VCaP (cell line): Measurements from ENCODE around the gene ELOA.
"Not testable (repeated sequence)": the region's sequence is repeated elsewhere in the genome, so short reads cannot be mapped to it uniquely, and the experiment has no call there.

Experiments used
- H3K27ac ChIP-seq: fragments of 450-650 bp; 2 replicates; pipeline ENCODE4 v1.5.1; 2017
- TF ChIP-seq, protein P1 (sequence below): fragments of 450-650 bp; conservative IDR thresholded peaks from 2 replicates; pipeline ENCODE4 v1.5.1; 2017; ENCODE audit warnings: mild to moderate bottlenecking, moderate library complexity

ELOA gene

DNA sequence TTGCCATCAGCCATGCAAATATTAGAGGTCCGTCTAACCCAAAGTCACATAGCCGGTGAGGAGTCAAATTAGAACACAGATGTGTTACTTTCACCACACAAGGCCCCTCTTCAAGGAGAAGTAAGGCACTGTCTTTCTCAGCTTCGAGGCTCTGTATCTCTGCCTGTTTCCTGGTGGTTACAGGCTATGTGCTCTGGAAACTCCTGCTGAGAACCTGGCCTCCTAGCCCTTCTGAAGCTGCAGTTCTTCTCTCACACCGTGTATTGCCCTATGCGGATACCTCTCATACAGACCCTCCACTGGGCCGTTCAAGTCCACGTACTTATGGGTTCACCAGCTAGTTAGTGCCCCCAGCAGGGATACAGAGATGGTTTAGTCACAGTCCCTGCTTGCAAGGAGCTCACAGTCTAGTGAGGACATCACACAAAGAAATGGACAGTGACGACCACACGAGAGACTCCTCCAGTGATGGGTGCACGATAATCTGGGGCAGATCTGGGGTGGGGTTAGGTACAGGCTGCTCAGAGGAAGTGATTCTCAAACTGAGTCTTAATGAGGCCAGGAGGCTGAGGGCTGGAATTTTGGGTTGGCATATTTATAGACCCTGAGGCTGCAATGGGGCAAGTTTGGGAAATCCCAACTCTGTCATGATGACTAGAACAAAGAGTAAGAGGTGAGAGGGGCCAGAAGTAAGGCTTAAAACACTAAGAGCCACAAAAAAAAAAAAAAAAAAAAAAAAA lies 22.8 kb upstream of the ELOA start:
- H3K27ac ChIP-seq = no peak overlapping the region
- TF ChIP-seq, protein P1, sequence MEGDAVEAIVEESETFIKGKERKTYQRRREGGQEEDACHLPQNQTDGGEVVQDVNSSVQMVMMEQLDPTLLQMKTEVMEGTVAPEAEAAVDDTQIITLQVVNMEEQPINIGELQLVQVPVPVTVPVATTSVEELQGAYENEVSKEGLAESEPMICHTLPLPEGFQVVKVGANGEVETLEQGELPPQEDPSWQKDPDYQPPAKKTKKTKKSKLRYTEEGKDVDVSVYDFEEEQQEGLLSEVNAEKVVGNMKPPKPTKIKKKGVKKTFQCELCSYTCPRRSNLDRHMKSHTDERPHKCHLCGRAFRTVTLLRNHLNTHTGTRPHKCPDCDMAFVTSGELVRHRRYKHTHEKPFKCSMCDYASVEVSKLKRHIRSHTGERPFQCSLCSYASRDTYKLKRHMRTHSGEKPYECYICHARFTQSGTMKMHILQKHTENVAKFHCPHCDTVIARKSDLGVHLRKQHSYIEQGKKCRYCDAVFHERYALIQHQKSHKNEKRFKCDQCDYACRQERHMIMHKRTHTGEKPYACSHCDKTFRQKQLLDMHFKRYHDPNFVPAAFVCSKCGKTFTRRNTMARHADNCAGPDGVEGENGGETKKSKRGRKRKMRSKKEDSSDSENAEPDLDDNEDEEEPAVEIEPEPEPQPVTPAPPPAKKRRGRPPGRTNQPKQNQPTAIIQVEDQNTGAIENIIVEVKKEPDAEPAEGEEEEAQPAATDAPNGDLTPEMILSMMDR = no peak

DNA sequence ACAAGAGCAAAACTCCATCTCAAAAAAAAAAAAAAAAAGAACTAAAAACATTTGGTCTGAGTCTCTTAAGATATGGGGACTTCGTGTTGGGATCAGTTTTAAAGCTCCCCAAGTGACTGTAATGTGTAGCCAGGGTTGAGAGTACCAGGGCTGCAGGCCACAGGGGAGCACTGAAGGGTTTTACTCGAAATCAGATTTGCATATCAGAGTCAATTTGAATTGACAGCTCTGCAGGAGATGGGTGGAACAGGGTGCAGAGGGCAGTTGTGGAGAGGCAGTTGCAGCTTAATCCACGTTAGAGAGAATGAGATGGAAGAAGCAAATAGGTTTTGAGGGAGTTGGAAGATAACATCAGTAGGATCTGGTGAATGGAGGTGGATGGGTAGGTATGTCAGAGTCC lies 20.6 kb upstream of the ELOA start:
- TF ChIP-seq, protein P1 = no peak
- no peak overlapping the region for H3K27ac ChIP-seq

DNA sequence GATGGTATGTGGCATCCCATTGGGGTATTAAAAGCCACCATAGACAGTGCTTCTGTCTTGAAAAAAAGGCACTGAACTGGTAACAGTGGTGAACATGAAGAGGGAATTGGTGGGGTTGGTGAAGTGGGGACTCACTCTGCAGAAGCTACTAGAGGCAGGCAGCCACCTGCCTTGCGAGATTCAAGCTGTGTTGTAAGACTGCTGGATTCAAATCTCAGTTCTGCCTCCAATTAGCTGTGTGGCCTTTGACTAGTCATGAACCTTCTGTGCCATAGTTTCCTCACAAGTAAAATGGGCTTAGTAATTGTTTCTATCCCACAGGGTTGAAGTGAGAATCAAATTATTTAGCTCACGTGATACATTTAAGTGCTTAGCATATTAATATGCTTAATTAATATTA lies 16.6 kb upstream of the ELOA start:
- TF ChIP-seq, protein P1 = no peak
- peak overlapping the region; percentile 97 for H3K27ac ChIP-seq

DNA sequence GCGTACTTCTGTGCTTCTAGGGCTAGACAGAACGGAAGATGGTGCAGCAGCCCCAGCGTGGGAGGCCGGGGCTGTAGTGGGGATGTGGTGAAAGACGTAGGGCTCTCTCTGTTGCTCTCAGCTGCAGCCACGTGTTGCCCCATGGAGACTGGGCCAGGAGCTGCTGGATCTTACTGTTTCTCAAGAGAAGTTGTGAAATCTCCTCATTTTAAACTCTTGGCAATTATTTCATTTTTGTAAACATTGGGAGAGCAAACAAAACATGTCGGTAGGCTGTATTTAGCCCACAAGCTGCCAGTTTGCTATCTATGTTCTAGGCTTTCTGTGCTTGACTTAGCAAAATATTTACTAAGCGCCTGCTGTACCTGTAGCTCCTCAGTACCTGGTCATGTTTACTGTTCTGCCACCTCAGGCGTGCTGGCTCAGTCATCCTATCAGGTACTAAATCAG lies 15.9 kb upstream of the ELOA start:
- peak overlapping the region; percentile 97 for H3K27ac ChIP-seq
- TF ChIP-seq, protein P1 = no peak

DNA sequence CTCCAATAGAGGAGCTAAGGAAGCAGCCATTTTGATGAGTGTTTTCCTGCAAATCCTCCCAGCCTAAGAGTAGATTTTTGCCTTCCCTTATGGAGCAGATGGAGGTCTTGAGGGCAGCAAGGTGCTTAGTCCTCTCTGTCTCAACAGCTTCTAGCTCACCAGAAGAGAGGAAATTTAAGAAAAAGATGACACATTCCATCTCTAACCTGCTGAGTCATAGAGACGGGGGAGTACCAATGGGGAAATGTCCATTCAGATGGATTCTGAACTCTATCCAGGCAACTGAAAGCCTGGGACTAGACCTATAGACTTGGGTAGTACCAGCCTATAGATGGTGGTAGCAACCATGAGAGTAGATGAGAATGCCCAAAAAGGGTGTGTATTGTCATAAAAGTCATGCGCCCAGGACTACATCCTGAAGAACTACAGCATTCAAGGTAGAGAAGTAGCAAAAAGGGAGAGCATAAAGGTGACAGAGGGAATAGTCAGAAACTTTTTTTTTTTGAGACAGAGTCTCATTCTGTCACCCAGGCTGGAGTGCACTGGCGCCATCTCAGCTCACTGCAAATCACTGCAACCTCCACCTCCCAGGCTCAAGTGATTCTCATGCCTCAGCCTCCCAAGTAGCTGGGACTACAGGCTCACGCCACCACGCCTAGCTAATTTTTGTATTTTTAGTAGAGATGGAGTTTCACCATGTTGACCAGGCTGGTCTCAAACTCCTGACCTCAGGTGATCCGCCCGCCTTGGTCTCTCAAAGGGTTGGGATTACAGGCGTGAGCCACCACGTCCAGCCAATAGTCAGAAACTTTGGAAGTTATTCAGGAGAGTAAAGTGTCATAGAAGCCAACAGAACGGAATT lies 10.7 kb upstream of the ELOA start:
- no peak overlapping the region for H3K27ac ChIP-seq
- TF ChIP-seq, protein P1 = no peak

DNA sequence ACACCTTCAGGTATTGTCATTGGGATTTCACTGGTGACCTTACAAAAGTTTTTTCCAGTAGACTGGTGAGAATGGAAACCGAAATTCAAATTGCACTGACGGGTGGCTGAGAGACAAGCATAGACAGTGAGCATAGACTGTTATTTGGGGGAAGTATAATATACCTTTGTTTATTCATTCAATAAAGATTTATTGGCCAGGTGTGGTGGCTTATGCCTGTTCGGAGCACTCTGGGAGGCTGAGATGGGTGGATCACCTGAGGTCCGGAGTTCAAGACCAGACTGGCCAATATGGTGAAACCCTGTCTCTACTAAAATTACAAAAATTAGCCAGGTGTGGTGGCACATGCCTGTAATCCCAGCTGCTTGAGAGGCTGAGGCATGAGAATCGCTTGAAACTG lies 10.0 kb upstream of the ELOA start:
- H3K27ac ChIP-seq = not testable (repeated sequence)

DNA sequence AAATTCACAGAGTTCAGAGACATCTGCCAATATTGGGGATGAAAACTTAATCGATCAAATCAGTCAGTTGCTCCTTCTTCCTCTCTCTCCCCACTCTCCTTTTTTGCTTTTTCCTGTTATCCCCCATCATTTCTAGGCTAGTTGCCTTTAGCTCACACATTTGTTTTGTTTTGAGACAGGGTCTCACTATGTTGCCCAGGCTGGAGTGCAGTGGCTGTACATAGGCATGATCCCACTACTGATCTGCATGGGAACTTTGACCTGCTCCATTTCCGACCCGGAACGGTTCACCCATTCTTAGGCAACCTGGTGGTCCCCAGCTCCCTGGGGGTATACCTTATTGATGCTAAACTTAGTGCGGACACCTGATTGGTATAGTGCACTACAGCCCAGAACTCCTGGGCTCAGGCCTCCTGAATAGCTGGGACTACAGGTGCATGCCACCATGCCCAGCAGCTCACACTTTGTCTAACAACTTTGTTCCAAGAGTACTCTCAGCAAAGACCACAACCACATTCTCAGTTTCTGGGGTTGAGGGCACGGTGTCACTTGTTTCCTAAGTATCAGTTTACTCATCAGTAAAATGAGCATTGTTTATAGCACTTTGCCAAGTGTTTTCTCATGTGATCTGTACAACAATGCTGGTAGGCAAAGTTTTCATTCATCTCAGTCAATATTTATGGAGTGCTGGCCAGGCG lies 6.7 kb upstream of the ELOA start:
- TF ChIP-seq, protein P1 = no peak

More for the DNA sequence above, 6.7 kb upstream of the ELOA start:
- no peak overlapping the region for H3K27ac ChIP-seq
